Left cardiac atrium (tissue), 4 donors: Measurements from ENCODE around the gene GTF3C2. TPM values are rescaled to one million over a fixed set of nuclear protein-coding genes. Genes with fewer than 3 reads are reported as not detected.
A peak's percentile ranks its signal among the peaks of the same experiment; 100 is the strongest.

Experiments
- ATAC-seq, 2 donors: fragments of 200-7000 bp; cut with Tn5 transposase; one replicate each; pipeline ENCODE4 v1.9.1; 2020; ENCODE audit warnings: mild to moderate bottlenecking in 2 of 2, moderate library complexity in 2 of 2
- DNase-seq: peaks from one replicate; pipeline ENCODE4 v3.0.0-alpha.2; 2020
- intact Hi-C, 2 donors: fragments of 100-400 bp; cut with DNase I; formaldehyde crosslinking; loops; one replicate each; pipeline versions ENCODE4 v1.14.1 to v1.15.1; 2022 to 2023
- long read RNA-seq: library from polyadenylated mRNA; unstranded; transcript quantifications from one replicate; pipeline ENCODE4 v2.0.0, GENCODE V29; 2021
- total RNA-seq, 2 donors: library from RNA; stranded (reverse); fragmentation: NEBNext Ultra II Directional; extraction: Animal tissue kit (Norgen Biotek cat#: 25700); gene quantifications; one replicate each; pipeline ENCODE4 v1.2.1, GENCODE V29; 2021
- donor health status: DM: no; HTN: yes; CAD: no.
- donor health status: DM: no; HTN: yes; CAD: no; lungs with severe emphysema.
- donor health status: DM: yes; HTN: yes; CAD: no.
- donor health status: Dilated cardiomyopathy.

The GTF3C2 gene
- 10 to 100 TPM; 17.7 to 29.1 TPM for total RNA-seq
- long read RNA-seq, partial matches to known transcripts: 5 of 16 reads
- long read RNA-seq, other reads (novel, unspliced or antisense): 7 of 16 reads

GRCh38 chr2:27356382-27357181, at the start of gene GTF3C2:
Gene GTF3C2 (minus strand): TSS chr2:27356764. CDS start chr2:27343554, 13,210 bp downstream.
- ATAC-seq: peak; percentile 97 to 98
- peak; percentile 96 for DNase-seq
- intact Hi-C loops: no loop called here

- intact Hi-C loops: no loop called here
Observed at GRCh38 chr2:27400348-27401135, 44.0 kb upstream of the GTF3C2 start.

GRCh38 chr2:27398962-27399361, 42.4 kb upstream of the GTF3C2 start:
- intact Hi-C loops: no loop called here
- DNase-seq (no peak), ATAC-seq (no peak)

More at GRCh38 chr2:27400348-27401135, 44.0 kb upstream of the GTF3C2 start:
- DNase-seq: no peak
- no peak for ATAC-seq

GRCh38 chr2:27393225-27393624, 36.7 kb upstream of the GTF3C2 start:
- ATAC-seq (no peak), DNase-seq (no peak)
- intact Hi-C loops: no loop called here

- ATAC-seq: no peak
Observed at GRCh38 chr2:27390822-27391679, 34.5 kb upstream of the GTF3C2 start.

GRCh38 chr2:27381577-27382181, 25.1 kb upstream of the GTF3C2 start:
- no peak for ATAC-seq
- no peak for DNase-seq
- intact Hi-C loops: no loop called here

More at GRCh38 chr2:27390822-27391679, 34.5 kb upstream of the GTF3C2 start:
- DNase-seq: no peak
- intact Hi-C loops: no loop called here

GRCh38 chr2:27380626-27381545, 24.3 kb upstream of the GTF3C2 start, which contains the start of gene ZNF513:
Gene ZNF513 (minus strand): TSS chr2:27380734. CDS start chr2:27380526, 208 bp downstream.
- DNase-seq (peak; percentile 98), ATAC-seq (peak; percentile 91 to 95)
- intact Hi-C loops: no loop called here

- DNase-seq (peak; percentile 85), ATAC-seq (peak in 1 of 2 donors; percentile 41)
- intact Hi-C loops: no loop called here
Observed at GRCh38 chr2:27379836-27380625, 23.5 kb upstream of the GTF3C2 start.

GRCh38 chr2:27379383-27379835, 22.8 kb upstream of the GTF3C2 start:
- DNase-seq: no peak
- ATAC-seq: no peak
- intact Hi-C loops: no loop called here

- ATAC-seq: no peak
- no peak for DNase-seq
- intact Hi-C loops: no loop called here
Observed at GRCh38 chr2:27378809-27379290, 22.3 kb upstream of the GTF3C2 start.

- intact Hi-C loops: no loop called here
- ATAC-seq (no peak), DNase-seq (no peak)
Observed at GRCh38 chr2:27378096-27378808, 21.7 kb upstream of the GTF3C2 start.

- DNase-seq (no peak), ATAC-seq (no peak)
- intact Hi-C loops: no loop called here
Observed at GRCh38 chr2:27377618-27378095, 21.1 kb upstream of the GTF3C2 start.

- ATAC-seq: no peak
Observed at GRCh38 chr2:27376866-27377617, 20.5 kb upstream of the GTF3C2 start.

GRCh38 chr2:27376151-27376865, 19.7 kb upstream of the GTF3C2 start:
- intact Hi-C loops: no loop called here
- no peak for DNase-seq
- ATAC-seq: no peak

More at GRCh38 chr2:27376866-27377617, 20.5 kb upstream of the GTF3C2 start:
- no peak for DNase-seq
- intact Hi-C loops: no loop called here
